NOMO-1 (cell line): ENCODE data around the gene ASPG.

Experiments
- DNase-seq, 2 experiments: peaks; one replicate each; lab custom pipeline; 2025; ENCODE audit not compliant: unreplicated experiment in 2 of 2; lab: John Stamatoyannopoulos, UW

Gene ASPG

GRCh38 chr14:104134061-104134965, 48.8 kb downstream of the ASPG start:
- no peak for DNase-seq

- no peak for DNase-seq
Measured at GRCh38 chr14:104135121-104135903, 49.8 kb downstream of the ASPG start.

DNA sequence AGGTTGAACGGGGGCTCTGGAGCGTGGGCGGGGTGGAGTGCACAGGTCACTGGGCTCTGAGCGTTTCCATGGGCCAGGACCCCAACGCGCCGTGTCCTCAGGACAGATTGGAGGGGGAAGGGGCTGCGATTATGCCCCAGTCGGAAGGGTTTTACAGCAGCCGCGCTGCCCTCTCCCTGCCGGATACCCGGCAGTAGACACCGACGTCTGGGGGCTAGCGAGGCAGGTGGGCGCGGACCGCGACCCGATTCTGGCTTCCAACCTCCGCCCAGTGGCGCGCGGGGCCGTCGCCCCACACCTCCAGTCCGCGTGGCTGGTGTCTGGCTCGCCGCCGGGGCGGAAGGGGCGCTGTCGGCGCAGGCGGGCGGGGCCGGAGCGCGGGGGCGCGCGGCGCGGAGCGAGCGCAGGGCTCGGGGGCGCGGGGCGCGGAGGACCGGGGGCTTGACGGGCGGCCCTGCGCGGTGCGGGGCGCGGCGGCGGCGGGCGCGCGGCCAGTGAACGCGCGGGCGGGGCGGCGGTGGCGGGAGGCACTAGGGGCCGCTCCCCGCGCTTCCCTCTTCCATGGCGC, 50.5 kb downstream of the ASPG start:
- DNase-seq, result no peak

GRCh38 chr14:104136472-104137296, 51.2 kb downstream of the ASPG start:
- DNase-seq, result no peak

DNA sequence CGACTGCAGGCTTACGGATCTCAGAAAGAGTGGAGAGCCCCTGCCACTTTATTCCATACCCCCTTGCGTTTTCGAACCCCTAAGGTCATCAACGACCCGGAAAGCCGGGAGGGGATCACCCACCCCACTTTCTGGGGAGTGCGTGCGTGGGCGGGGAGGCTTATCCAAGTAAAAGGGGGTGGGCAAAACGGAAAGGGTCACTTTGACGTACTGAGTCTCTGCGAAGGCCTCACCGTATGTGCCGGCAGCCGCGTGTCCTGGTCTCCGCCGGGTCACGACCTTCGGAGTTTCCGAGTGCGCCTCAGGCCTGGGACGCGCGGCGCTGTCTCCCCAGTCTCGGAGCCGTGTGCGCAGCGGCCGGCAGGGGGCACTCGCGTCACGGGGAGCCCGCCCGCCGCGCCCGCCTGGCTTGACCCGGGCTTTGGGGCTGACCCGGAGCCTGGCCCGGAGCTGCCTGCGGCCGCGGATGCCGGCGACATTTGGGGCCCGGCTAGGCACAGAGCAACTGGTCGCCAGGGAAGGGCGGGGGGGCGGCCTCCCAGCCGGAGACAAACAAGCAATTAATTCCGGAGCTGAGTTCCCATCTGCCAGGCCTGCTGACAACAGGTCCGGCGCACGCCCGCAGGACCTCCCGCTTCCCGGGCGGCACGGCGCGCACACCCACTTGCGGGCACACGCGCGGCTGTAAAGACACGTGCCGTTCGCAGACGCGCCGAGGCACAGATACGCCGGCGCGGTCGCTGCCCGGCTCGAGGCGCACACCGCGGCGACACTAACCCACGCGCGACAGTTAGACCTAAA, 52.0 kb downstream of the ASPG start:
- peak; percentile 27 to 57 for DNase-seq

DNA sequence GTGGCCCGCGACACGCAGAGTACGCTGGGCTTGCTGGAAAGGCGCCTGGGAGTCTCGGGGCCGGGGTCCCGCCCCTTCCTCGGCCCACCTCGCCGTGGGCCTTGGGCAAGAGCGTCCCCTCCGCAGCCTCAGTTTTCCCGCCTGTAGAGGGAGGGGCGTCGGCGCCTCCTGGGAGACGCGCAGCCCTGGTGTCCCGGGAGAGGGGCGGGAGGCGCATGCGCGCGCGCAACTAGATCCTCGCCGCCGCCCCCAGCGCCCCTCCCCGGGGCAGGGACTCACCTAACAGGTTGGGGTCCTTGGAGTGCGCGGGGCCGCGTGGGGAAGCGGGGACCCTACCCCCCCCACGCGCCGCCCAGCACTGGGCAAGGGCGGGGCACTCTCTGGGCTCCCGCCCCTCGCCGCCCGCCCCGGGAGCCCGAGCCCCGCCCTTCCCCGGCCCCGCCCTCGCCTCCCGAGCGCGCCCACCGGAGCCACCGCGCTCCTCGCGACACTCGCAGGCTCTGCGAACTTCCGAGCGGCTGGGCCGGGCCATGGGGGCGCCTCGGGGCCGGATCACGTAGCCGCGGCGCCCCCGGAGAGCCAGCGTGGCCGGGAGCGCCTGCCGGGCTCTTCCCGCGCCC, 52.7 kb downstream of the ASPG start, which contains the start of gene KIF26A:
Gene KIF26A, plus strand, starts transcription at position 490 of the 620 bp plus-strand sequence. CDS start 136 bp downstream, outside the sequence.
- no peak for DNase-seq

DNA sequence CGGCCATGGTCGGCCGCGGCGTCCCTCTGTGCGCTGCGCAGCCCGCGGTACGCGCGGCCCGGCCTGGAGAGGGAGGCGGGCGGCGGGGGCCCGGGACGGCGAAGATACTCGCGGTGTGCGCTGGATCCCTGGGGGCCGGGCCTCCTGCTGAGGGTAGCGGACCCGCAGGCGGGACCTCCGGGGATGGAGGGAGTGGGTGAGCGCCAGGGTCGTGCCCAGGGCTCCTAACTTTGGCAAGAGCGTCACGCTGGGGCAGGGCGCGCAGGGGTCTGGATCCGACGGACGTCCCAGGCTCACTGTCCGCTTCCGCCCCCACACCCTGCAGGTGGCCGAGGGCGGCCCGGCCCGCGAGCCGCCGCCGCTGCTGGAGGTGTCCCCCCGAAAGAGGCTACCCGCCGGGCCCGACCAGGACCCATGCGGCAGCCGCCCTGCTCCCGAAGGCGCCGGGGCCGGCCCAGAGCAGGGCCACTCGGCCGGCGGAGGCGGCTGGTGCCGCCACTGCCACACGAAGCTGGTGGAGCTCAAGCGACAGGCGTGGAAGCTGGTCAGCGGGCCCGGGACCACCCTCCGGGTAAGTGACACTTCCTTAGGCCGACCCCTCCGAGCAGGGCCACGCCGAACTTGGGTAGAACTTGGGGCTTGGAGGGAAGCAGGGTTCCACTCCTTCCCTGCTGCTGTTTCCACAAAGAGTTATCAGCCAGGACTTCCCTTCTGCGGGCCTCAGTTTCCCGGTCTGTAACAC, 53.4 kb downstream of the ASPG start:
- no peak for DNase-seq

DNA sequence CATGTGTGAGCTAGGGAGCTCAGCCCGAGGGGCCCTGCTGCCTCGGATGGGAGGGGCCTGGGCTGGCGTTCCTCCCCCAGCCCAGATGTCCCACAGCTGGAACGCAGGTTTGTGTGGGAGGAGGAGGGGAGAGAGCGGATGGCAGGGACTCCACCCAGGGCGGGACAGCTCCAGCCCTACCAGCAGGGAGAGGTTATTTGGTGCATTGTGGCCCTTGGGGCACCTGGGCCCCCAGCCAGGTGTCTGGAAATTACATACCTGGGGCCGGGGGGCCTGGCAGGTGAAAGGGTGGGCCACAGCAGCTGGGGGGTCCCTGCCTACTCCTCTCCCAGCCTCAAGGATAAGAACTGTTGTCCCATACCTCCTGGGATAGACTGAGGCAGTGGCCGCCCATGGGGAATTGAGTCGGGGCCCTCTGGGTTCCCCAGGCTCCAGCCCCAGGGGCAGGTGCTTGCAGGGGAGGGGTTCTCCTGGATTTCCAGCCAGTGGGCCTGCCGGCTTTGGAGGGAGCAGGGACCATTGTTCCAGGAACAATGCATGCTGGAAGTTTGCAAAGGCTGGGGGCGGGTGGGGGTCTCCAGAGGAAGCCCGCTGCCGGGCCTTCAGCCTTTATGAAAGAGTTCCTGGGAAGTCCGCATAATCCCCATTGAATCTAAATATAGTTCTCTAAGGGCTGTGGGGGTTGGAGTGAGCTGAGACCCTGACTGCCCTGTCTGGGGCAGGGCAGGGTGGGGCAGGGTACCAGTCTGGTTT, 54.1 kb downstream of the ASPG start:
- DNase-seq, result no peak

DNA sequence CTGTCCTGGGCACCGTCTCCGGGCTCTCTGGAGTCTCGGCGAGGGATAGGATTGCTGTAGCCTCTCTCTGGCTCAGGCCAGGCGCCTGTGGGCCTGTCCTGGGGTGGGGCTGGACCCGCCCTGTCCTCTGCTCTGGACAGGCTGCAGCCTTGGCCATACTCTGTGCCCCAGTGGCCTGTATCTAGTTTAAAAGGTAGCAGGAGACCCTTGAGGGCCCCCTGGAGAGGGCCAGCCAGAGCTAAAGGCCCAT, 54.6 kb downstream of the ASPG start:
- DNase-seq, result no peak

DNA sequence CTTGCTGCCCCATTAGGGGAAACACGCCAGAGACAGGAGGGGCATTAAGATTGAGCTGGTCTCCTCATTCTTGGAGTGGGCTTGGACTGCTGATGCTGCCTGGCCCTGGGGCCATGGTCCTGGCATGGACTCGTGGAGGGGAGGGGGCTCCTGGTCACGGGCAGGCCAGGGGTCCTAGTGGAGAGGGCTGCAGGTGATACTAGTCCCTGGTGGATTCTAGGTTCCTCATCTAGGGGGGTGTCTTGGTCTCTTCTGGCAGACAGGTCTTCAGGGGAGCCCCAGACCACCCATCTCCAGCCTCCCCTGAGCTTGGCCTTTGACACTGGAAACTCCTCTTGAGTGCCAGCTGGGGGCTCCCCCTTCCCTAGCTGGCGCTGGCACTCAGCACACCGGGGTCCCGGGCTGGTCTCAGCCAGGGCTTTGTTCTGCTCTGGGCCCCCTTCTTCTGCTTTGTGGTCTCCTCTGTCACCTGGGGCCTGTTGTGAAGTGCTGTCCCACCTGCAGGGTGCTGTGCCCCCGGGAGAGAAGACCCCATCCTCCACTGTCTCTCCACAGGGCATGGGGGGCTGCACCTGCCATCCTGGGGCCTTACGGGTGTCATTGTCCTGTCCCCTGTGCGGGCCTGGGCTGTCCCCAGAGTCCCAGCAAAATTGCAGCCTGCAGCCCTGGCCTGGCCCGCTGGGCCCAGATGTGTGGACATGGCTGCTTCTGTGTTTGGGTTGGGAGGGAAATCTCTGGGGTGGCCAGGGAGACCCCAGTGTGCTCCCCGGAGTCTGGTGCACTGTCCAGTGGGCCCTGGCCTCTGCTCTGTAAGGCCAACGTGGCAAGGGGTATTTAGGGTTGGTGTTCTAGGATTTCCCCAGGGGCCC, 55.2 kb downstream of the ASPG start:
- no peak for DNase-seq

DNA sequence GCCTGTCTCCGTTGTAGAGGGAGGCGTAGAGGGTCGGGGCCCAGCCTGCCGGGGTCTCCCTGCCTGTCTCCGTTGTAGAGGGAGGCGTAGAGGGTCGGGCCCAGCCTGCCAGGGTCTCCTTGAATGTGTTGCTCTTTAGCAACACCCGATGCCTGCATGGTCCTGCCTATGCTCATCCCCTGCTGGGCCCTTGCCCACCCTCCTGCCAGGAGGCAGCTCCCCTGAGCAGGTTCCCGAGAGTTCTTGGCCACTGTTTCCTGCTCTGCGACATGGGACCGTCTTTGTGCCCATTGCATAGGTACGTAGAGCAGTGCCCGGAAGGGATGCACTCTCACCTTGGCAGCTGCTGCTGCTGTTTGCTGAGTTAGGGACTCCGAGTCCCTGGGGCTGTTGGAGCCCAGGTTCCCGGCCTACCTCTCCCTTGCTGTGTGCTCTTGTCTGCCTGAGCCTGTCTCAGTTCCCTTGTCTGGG, 56.2 kb downstream of the ASPG start:
- no peak for DNase-seq

DNA sequence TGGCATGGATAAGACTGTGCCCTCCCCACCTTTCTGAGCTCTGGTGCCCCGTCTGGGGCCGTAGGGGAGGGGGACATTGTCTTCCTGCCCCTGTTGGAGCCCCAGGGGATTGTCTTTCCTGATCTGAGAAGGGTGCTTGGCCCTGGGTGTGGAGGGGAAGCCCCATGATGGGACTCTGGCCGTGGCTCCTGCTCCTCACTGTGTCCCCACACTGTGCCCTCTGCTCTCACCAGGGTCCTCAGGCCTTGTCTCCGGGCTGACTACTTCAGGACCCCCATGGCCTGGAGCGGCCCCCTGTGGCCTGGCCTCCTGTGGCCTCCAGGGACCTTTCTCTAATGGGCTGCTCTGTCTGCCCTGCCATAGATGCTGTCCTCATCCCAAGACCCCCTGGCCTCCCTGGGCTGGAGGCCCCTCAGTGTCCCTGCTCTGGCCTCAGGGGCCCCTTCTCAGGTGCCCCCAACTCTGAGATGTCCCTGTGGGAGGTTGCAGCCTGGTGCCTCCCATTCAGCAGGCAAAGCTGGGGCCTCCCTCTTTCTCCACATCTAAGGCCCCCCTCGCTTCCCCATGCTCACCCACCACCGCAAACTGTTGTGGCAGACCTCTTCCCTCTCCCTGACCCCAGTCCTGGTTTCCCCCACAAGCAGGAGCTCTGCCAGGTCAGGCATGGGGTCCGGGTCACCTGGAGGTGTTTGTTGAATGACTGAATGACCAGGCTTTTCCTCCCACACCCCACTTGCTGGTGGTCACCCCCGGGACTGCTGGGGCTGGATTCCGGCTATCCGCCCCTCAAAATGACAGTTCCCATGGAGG, 56.8 kb downstream of the ASPG start:
- DNase-seq, result no peak

DNA sequence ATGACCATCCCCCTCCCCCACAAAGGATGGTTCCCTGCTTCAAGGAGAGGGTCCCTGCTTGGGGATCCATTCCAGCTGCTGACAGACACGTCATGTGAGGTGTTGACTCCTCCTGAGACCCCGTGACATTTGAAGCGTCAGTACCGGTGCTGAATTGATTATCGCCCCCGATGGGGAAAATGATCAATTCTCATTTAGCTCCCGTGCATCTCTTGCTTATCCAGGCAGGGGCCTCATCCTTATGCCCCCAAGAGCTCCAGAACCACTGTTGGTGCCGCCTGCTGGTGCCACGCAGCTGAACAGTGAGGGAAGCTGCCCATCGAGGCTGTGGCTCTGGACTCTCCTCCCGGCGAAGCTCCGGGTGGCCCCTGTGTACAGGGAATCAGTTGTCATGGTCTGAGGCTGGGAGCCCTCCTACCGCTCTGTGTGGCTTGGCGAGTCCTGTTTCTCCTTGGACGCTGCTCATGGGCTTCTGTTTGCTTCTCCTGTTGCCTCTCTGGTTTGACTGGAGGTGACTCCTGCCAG, 57.5 kb downstream of the ASPG start:
- no peak for DNase-seq

GRCh38 chr14:104143521-104144452, 58.3 kb downstream of the ASPG start:
- DNase-seq, result no peak

- DNase-seq, result no peak
Measured at GRCh38 chr14:104144453-104144790, 58.9 kb downstream of the ASPG start.
